Right lobe of liver (tissue), 4 donors: ENCODE results near the gene ACAD10.

Source experiments
- CTCF ChIP-seq, 4 donors: fragments of 200-600 bp in 3 of 4; fragments of 450-650 bp in 1 of 4; IDR thresholded peaks; one replicate each; pipeline versions ENCODE4 v1.5.1 to v1.8.0; 2016 to 2022; ENCODE audit warnings: antibody characterized with exemption in 4 of 4, mild to moderate bottlenecking in 2 of 4
- POLR2A ChIP-seq: fragments of 450-650 bp; IDR thresholded peaks from one replicate; pipeline ENCODE4 v1.6.1; 2017; ENCODE audit warnings: antibody characterized with exemption, mild to moderate bottlenecking
- donor health status: DM: no; HTN: no; CAD: no.
- donor health status: DM: no; HTN: no; CAD: no.
- donor health status: DM: no; HTN: yes; CAD: no.

- no peak for TF ChIP-seq POLR2A
- no peak for TF ChIP-seq CTCF (IDR thresholded peaks at IDR 0.05)
Measured at GRCh38 chr12:111803038-111803626, 117.3 kb downstream of the ACAD10 start.
